H9 (cell line): ENCODE measurements around the gene OR8G5. TPM values are rescaled to one million over a fixed set of nuclear protein-coding genes. Genes with fewer than 3 reads are reported as not detected.

Source experiments
- DNase-seq: peaks from one replicate; pipeline ENCODE4 v3.0.0-alpha.2; 2017
- H2AFZ ChIP-seq: one replicate; pipeline ENCODE4 v1.6.1; 2013; ENCODE audit warnings: mild to moderate bottlenecking, low read length, control low read depth, moderate library complexity
- H2AK5ac ChIP-seq: 2 replicates; pipeline ENCODE4 v1.6.1; 2013; ENCODE audit warnings: low read length, control low read depth, mixed read lengths; ENCODE audit not compliant: insufficient read length
- H2BK120ac ChIP-seq: one replicate; pipeline ENCODE4 v1.6.1; 2013; ENCODE audit warnings: low read depth, mild to moderate bottlenecking, low read length, control low read depth, inconsistent platforms; ENCODE audit not compliant: poor library complexity, severe bottlenecking
- H2BK12ac ChIP-seq: 2 replicates; pipeline ENCODE4 v1.6.1; 2013; ENCODE audit warnings: low read length, control low read depth, mixed read lengths, low read depth; ENCODE audit not compliant: insufficient read length
- H2BK15ac ChIP-seq: 2 replicates; pipeline ENCODE4 v1.6.1; 2013; ENCODE audit warnings: low read depth, low read length, control low read depth
- H2BK20ac ChIP-seq: one replicate; pipeline ENCODE4 v1.6.1; 2013; ENCODE audit warnings: low read depth, mild to moderate bottlenecking, low read length, control low read depth, inconsistent platforms; ENCODE audit not compliant: poor library complexity, severe bottlenecking
- H2BK5ac ChIP-seq: 2 replicates; pipeline ENCODE4 v1.6.1; 2013; ENCODE audit warnings: low read length, control low read depth, mixed read lengths; ENCODE audit not compliant: insufficient read length
- H3K14ac ChIP-seq: 2 replicates; pipeline ENCODE4 v1.6.1; 2013; ENCODE audit warnings: low read length, control low read depth; ENCODE audit not compliant: insufficient read depth
- H3K18ac ChIP-seq: 2 replicates; pipeline ENCODE4 v1.6.1; 2013; ENCODE audit warnings: low read depth, mild to moderate bottlenecking, mixed read lengths, low read length, control low read depth; ENCODE audit not compliant: insufficient read length
- H3K23ac ChIP-seq: 2 replicates; pipeline ENCODE4 v1.6.1; 2013; ENCODE audit warnings: low read length, control low read depth, mixed read lengths, low read depth; ENCODE audit not compliant: insufficient read length
- H3K23me2 ChIP-seq: 2 replicates; pipeline ENCODE4 v1.6.1; 2013; ENCODE audit warnings: low read depth, mild to moderate bottlenecking, mixed read lengths, low read length, control low read depth; ENCODE audit not compliant: insufficient read length, poor library complexity, severe bottlenecking
- H3K27ac ChIP-seq: 2 replicates; pipeline ENCODE4 v1.5.1; 2013; ENCODE audit warnings: low read length, control low read depth, mixed read lengths, low read depth; ENCODE audit not compliant: insufficient read length
- H3K27me3 ChIP-seq: 2 replicates; pipeline ENCODE4 v1.6.1; 2013; ENCODE audit warnings: low read length, control low read depth, inconsistent platforms; ENCODE audit not compliant: insufficient read depth
- H3K4ac ChIP-seq: 2 replicates; pipeline ENCODE4 v1.6.1; 2013; ENCODE audit warnings: low read depth, mild to moderate bottlenecking, control low read depth, inconsistent platforms, low read length, moderate library complexity
- H3K4me1 ChIP-seq: 2 replicates; pipeline ENCODE4 v1.6.1; 2013; ENCODE audit warnings: low read length, control low read depth, inconsistent platforms; ENCODE audit not compliant: insufficient read depth
- H3K4me2 ChIP-seq: 2 replicates; pipeline ENCODE4 v1.6.1; 2013; ENCODE audit warnings: low read length, control low read depth, mixed read lengths; ENCODE audit not compliant: insufficient read length, insufficient read depth
- H3K56ac ChIP-seq: 2 replicates; pipeline ENCODE4 v1.6.1; 2013; ENCODE audit warnings: low read depth, mild to moderate bottlenecking, mixed read lengths, low read length, control low read depth; ENCODE audit not compliant: insufficient read length
- H3K79me1 ChIP-seq: 2 replicates; pipeline ENCODE4 v1.6.1; 2013; ENCODE audit warnings: low read depth, mild to moderate bottlenecking, moderate library complexity, low read length, control low read depth, inconsistent platforms; ENCODE audit not compliant: insufficient read depth, poor library complexity, severe bottlenecking
- H3K79me2 ChIP-seq: 2 replicates; pipeline ENCODE4 v1.6.1; 2013; ENCODE audit warnings: low read length, control low read depth, inconsistent platforms; ENCODE audit not compliant: insufficient read depth
- H3K9ac ChIP-seq: 2 replicates; pipeline ENCODE4 v1.6.1; 2013; ENCODE audit warnings: low read length, control low read depth, mixed read lengths; ENCODE audit not compliant: insufficient read length; ENCODE audit errors: extremely low read depth
- H3K9me3 ChIP-seq: one replicate; pipeline ENCODE4 v1.6.1; 2013; ENCODE audit warnings: low read depth, low read length, inconsistent platforms; ENCODE audit not compliant: control insufficient read depth
- H3T11ph ChIP-seq: one replicate; pipeline ENCODE4 v1.6.1; 2013; ENCODE audit warnings: mild to moderate bottlenecking, low read length, control low read depth, inconsistent platforms
- H4K20me1 ChIP-seq: one replicate; pipeline ENCODE4 v1.6.1; 2013; ENCODE audit not compliant: control insufficient read depth, insufficient read length, insufficient read depth
- H4K5ac ChIP-seq: 2 replicates; pipeline ENCODE4 v1.6.1; 2013; ENCODE audit warnings: low read depth, mild to moderate bottlenecking, mixed read lengths, low read length, control low read depth; ENCODE audit not compliant: insufficient read length
- H4K8ac ChIP-seq: replicated peaks from 2 replicates; pipeline ENCODE4 v1.6.1; 2013; ENCODE audit warnings: low read length, control low read depth, mixed read lengths, low read depth; ENCODE audit not compliant: insufficient read length
- H4K91ac ChIP-seq: 2 replicates; pipeline ENCODE4 v1.6.1; 2013; ENCODE audit warnings: low read depth, mild to moderate bottlenecking, moderate library complexity, mixed read lengths, low read length, control low read depth; ENCODE audit not compliant: insufficient read length
- H3K27ac Mint-ChIP-seq, 3 experiments: 2 replicates in 2 of 3; 3 replicates in 1 of 3; pipeline ENCODE4 v1.8.0; 2020 to 2021; ENCODE audit warnings: mixed read lengths in 3 of 3, mild to moderate bottlenecking in 1 of 3, moderate library complexity in 1 of 3
- H3K27me3 Mint-ChIP-seq: 2 replicates; pipeline ENCODE4 v1.8.0; 2021; ENCODE audit warnings: low read depth, mild to moderate bottlenecking, moderate library complexity, mixed read lengths
- H3K36me3 Mint-ChIP-seq, 3 experiments: 2 replicates in 2 of 3; 3 replicates in 1 of 3; pipeline ENCODE4 v1.8.0; 2020 to 2021; ENCODE audit warnings: low read depth in 3 of 3, mixed read lengths in 3 of 3; ENCODE audit not compliant: insufficient read depth in 1 of 3
- H3K4me1 Mint-ChIP-seq, 2 experiments: 2 replicates each; pipeline ENCODE4 v1.8.0; 2020; ENCODE audit warnings: mixed read lengths in 2 of 2
- H3K4me3 Mint-ChIP-seq, 2 experiments: 2 replicates in 1 of 2; 3 replicates in 1 of 2; pipeline ENCODE4 v1.8.0; 2020 to 2021; ENCODE audit warnings: mild to moderate bottlenecking in 2 of 2, mixed read lengths in 2 of 2, moderate library complexity in 1 of 2
- H3K9me3 Mint-ChIP-seq, 2 experiments: 2 replicates in 1 of 2; 3 replicates in 1 of 2; pipeline ENCODE4 v1.8.0; 2020; ENCODE audit warnings: mild to moderate bottlenecking in 2 of 2, mixed read lengths in 2 of 2, moderate library complexity in 1 of 2
- CTCF ChIP-seq: fragments of 200-600 bp; sonication (generic); conservative IDR thresholded peaks from 3 replicates; pipeline ENCODE4 v1.8.0; 2021; ENCODE audit warnings: antibody characterized with exemption, mild to moderate bottlenecking
- total RNA-seq: library from RNA; stranded (reverse); gene quantifications from 2 replicates; pipeline ENCODE4 v1.2.1, GENCODE V29; 2021

OR8G5 gene
- total RNA-seq, 1 experiment from 2014 or later, result not detected

- TF ChIP-seq CTCF, result no peak
- no peak overlapping the region for H3K27ac Mint-ChIP-seq
These were observed 55.5 kb downstream of the OR8G5 start for GRCh38 chr11:124311670-124312069.

More at GRCh38 chr11:124311670-124312069, 55.5 kb downstream of the OR8G5 start:
- H3K27me3 Mint-ChIP-seq, result no peaks in the 10 kb centered on the region
- Histone ChIP-seq H3K9me3 (no peaks in the 10 kb centered on the region), H2BK20ac (no peak overlapping the region), H4K20me1 (no peaks in the 10 kb centered on the region), H3K56ac (no peak overlapping the region), H2BK5ac (no peak overlapping the region), H4K91ac (no peak overlapping the region), H3K23ac (no peak overlapping the region), H2BK120ac (no peak overlapping the region), H3K4me2 (no peak overlapping the region), H3K23me2 (no peaks in the 10 kb centered on the region), H3K27ac (no peak overlapping the region), H2BK15ac (no peak overlapping the region), H4K5ac (no peak overlapping the region), H3K4me1 (no peaks in the 10 kb centered on the region), H3K4ac (no peak overlapping the region), H3T11ph (no peak overlapping the region), H3K79me2 (no peaks in the 10 kb centered on the region), H3K79me1 (no peaks in the 10 kb centered on the region), H2AK5ac (no peak overlapping the region), H4K8ac (no peak overlapping the region), H3K9ac (no peak overlapping the region), H3K18ac (no peak overlapping the region), H2AFZ (no peak overlapping the region), H2BK12ac (no peak overlapping the region), H3K27me3 (no peaks in the 10 kb centered on the region), H3K14ac (no peak overlapping the region)
- no peaks in the 10 kb centered on the region for H3K4me1 Mint-ChIP-seq
- DNase-seq, result no peak
- H3K36me3 Mint-ChIP-seq, result no peaks in the 10 kb centered on the region
- H3K4me3 Mint-ChIP-seq, result no peak overlapping the region
- H3K9me3 Mint-ChIP-seq, result no peaks in the 10 kb centered on the region
